Measurements from ENCODE around the gene STYXL1. TPM values are rescaled to one million over a fixed set of nuclear protein-coding genes. Genes with fewer than 3 reads are reported as not detected.

STYXL1 gene
- total and polyA plus RNA-seq, 2 donors (not counting 1 experiment from before 2014, with no cell fraction given) = 49.0 to 49.8 TPM

GRCh38 chr7:75982306-75983064, 65.3 kb downstream of the STYXL1 start:
- Histone ChIP-seq H3K4me1 (ENCODE audit: control insufficient read depth, extremely low read depth, insufficient read depth, low read length) (peaks cover 3% of the 10 kb centered on the region), H3K4me2 (ENCODE audit: extremely low read depth, insufficient read depth, low read length) (no peak overlapping the region), H2AFZ (ENCODE audit: low read length) (no peak overlapping the region), H3K9me3 (ENCODE audit: control insufficient read depth, insufficient read depth, low read depth, low read length) (no peaks in the 10 kb centered on the region), H3K27me3 (ENCODE audit: control insufficient read depth, insufficient read depth, low read length) (no peaks in the 10 kb centered on the region), H4K20me1 (ENCODE audit: control insufficient read depth, extremely low read depth, insufficient read depth, low read length) (no peaks in the 10 kb centered on the region), H3K9ac (ENCODE audit: insufficient read depth, low read length) (no peak overlapping the region), H3K27ac (ENCODE audit: insufficient read depth, low read length) (no peak overlapping the region), H3K79me2 (ENCODE audit: control insufficient read depth, insufficient read depth, low read length) (no peaks in the 10 kb centered on the region), H3K36me3 (ENCODE audit: control insufficient read depth, insufficient read depth, low read length) (peaks cover 46% of the 10 kb centered on the region), H3K4me3 (replicated peaks in 1 of 4; ENCODE audit: control extremely low read depth in 1 of 4, insufficient read depth in 1 of 4, low read depth in 3 of 4, low read length in 4 of 4) (no peak overlapping the region)
- DNase-seq (ENCODE audit: low read depth in 2 of 2) = no peak
- TF ChIP-seq CTCF (conservative IDR thresholded peaks at IDR 0.05 in 1 of 2, IDR thresholded peaks at IDR 0.05 in 1 of 2; ENCODE audit: low read depth in 1 of 2, low read length in 2 of 2) (no peak), EZH2 (IDR thresholded peaks at IDR 0.05; ENCODE audit: low read length, missing control alignments) (no peak)

- H3K9ac ChIP-seq (ENCODE audit: insufficient read depth, low read length) = no peak overlapping the region
- H3K4me1 ChIP-seq (ENCODE audit: control insufficient read depth, extremely low read depth, insufficient read depth, low read length) = peaks cover 3% of the 10 kb centered on the region
- H3K27ac ChIP-seq (ENCODE audit: insufficient read depth, low read length) = no peak overlapping the region
- no peak overlapping the region for H3K4me2 ChIP-seq (ENCODE audit: extremely low read depth, insufficient read depth, low read length)
- H3K9me3 ChIP-seq (ENCODE audit: control insufficient read depth, insufficient read depth, low read depth, low read length) = no peaks in the 10 kb centered on the region
- H2AFZ ChIP-seq (ENCODE audit: low read length) = no peak overlapping the region
- H3K36me3 ChIP-seq (ENCODE audit: control insufficient read depth, insufficient read depth, low read length) = peaks cover 44% of the 10 kb centered on the region
- no peaks in the 10 kb centered on the region for H4K20me1 ChIP-seq (ENCODE audit: control insufficient read depth, extremely low read depth, insufficient read depth, low read length)
- no peak for DNase-seq (ENCODE audit: low read depth in 2 of 2)
- no peaks in the 10 kb centered on the region for H3K79me2 ChIP-seq (ENCODE audit: control insufficient read depth, insufficient read depth, low read length)
- no peak overlapping the region for H3K4me3 ChIP-seq (replicated peaks in 1 of 4; ENCODE audit: control extremely low read depth in 1 of 4, insufficient read depth in 1 of 4, low read depth in 3 of 4, low read length in 4 of 4)
- TF ChIP-seq EZH2 (IDR thresholded peaks at IDR 0.05; ENCODE audit: low read length, missing control alignments) (no peak), CTCF (conservative IDR thresholded peaks at IDR 0.05 in 1 of 2, IDR thresholded peaks at IDR 0.05 in 1 of 2; ENCODE audit: low read depth in 1 of 2, low read length in 2 of 2) (no peak)
- H3K27me3 ChIP-seq (ENCODE audit: control insufficient read depth, insufficient read depth, low read length) = no peaks in the 10 kb centered on the region
These were observed 66.1 kb downstream of the STYXL1 start for GRCh38 chr7:75981453-75982305.

- peaks cover 3% of the 10 kb centered on the region for H3K4me1 ChIP-seq (ENCODE audit: control insufficient read depth, extremely low read depth, insufficient read depth, low read length)
These were observed 66.7 kb downstream of the STYXL1 start for GRCh38 chr7:75981203-75981452.

More at GRCh38 chr7:75981203-75981452, 66.7 kb downstream of the STYXL1 start:
- H3K79me2 ChIP-seq (ENCODE audit: control insufficient read depth, insufficient read depth, low read length) = no peaks in the 10 kb centered on the region
- no peak overlapping the region for H3K4me2 ChIP-seq (ENCODE audit: extremely low read depth, insufficient read depth, low read length)
- peaks cover 39% of the 10 kb centered on the region for H3K36me3 ChIP-seq (ENCODE audit: control insufficient read depth, insufficient read depth, low read length)
- TF ChIP-seq EZH2 (IDR thresholded peaks at IDR 0.05; ENCODE audit: low read length, missing control alignments) = no peak
- TF ChIP-seq CTCF (conservative IDR thresholded peaks at IDR 0.05 in 1 of 2, IDR thresholded peaks at IDR 0.05 in 1 of 2; ENCODE audit: low read depth in 1 of 2, low read length in 2 of 2) = no peak
- DNase-seq (ENCODE audit: low read depth in 2 of 2) = no peak
- no peak overlapping the region for H3K27ac ChIP-seq (ENCODE audit: insufficient read depth, low read length)
- H4K20me1 ChIP-seq (ENCODE audit: control insufficient read depth, extremely low read depth, insufficient read depth, low read length) = no peaks in the 10 kb centered on the region
- no peak overlapping the region for H3K9ac ChIP-seq (ENCODE audit: insufficient read depth, low read length)
- H3K9me3 ChIP-seq (ENCODE audit: control insufficient read depth, insufficient read depth, low read depth, low read length) = no peaks in the 10 kb centered on the region
- H3K27me3 ChIP-seq (ENCODE audit: control insufficient read depth, insufficient read depth, low read length) = no peaks in the 10 kb centered on the region
- H3K4me3 ChIP-seq (replicated peaks in 1 of 4; ENCODE audit: control extremely low read depth in 1 of 4, insufficient read depth in 1 of 4, low read depth in 3 of 4, low read length in 4 of 4) = no peak overlapping the region
- H2AFZ ChIP-seq (ENCODE audit: low read length) = no peak overlapping the region

Measured in fibroblast of lung (primary cell).